Skeletal muscle tissue (tissue), 4 donors: Measurements from ENCODE around the gene RARB. TPM values are rescaled to one million over a fixed set of nuclear protein-coding genes. Genes with fewer than 3 reads are reported as not detected.

Source experiments
- H3K27ac ChIP-seq: one replicate; pipeline ENCODE4 v1.7.0; 2013; ENCODE audit warnings: mild to moderate bottlenecking, low read depth, low read length, inconsistent platforms
- H3K27me3 ChIP-seq, 3 donors: one replicate each; pipeline ENCODE4 v1.7.0; 2013; ENCODE audit warnings: low read length in 3 of 3; ENCODE audit not compliant: control insufficient read depth in 3 of 3, insufficient read depth in 3 of 3
- H3K36me3 ChIP-seq, 3 donors: one replicate each; pipeline ENCODE4 v1.7.0; 2013; ENCODE audit warnings: low read length in 3 of 3; ENCODE audit not compliant: control insufficient read depth in 3 of 3, insufficient read depth in 3 of 3
- H3K4me1 ChIP-seq, 3 donors: one replicate each; pipeline ENCODE4 v1.7.0; 2013; ENCODE audit warnings: low read length in 3 of 3, mild to moderate bottlenecking in 3 of 3; ENCODE audit not compliant: control insufficient read depth in 3 of 3, insufficient read depth in 3 of 3
- H3K4me3 ChIP-seq, 3 donors: one replicate each; pipeline ENCODE4 v1.7.0; 2013; ENCODE audit warnings: low read length in 3 of 3
- H3K9ac ChIP-seq, 3 donors: one replicate each; pipeline ENCODE4 v1.7.0; 2013; ENCODE audit warnings: low read length in 3 of 3, mild to moderate bottlenecking in 3 of 3, moderate library complexity in 2 of 3, low read depth in 1 of 3
- H3K9me3 ChIP-seq, 3 donors: one replicate each; pipeline ENCODE4 v1.7.0; 2013; ENCODE audit warnings: low read length in 3 of 3; ENCODE audit not compliant: control insufficient read depth in 3 of 3
- total RNA-seq: library from RNA; depleted of rRNA; stranded (reverse); fragments of >200 nt; gene quantifications from one replicate; pipeline ENCODE4 v1.2.3, GENCODE V29; 2014
- donor health status: Osteomylitis.

Gene RARB
- total RNA-seq, 1 donor from 2014 or later = 20.9 TPM

- Histone ChIP-seq H3K36me3 (no peaks in the 10 kb centered on the region), H3K27ac (no peak overlapping the region), H3K9ac (no peak overlapping the region), H3K4me1 (peaks cover 0 to 3% (median 2%) of the 10 kb centered on the region in 3 donors), H3K9me3 (no peaks in the 10 kb centered on the region), H3K27me3 (no peaks in the 10 kb centered on the region), H3K4me3 (no peak overlapping the region)
Observed at GRCh38 chr3:25478964-25479726, 51.1 kb downstream of the RARB start.

DNA sequence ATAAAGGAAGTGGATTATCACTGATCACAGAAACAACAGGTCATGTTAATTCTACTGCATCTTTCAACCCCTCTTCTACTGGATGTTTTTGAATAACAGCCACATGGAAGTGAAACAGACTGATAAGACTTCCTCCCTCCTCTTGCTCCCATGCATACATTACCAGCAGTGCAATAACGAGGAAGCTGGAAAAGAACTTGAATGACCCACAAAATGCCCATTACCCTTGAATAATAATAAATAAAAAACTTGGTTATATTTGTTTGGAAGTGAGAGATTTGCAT lies 51.6 kb downstream of the RARB start:
- Histone ChIP-seq H3K27ac (no peak overlapping the region), H3K27me3 (no peaks in the 10 kb centered on the region), H3K9me3 (no peaks in the 10 kb centered on the region), H3K4me3 (no peak overlapping the region), H3K36me3 (no peaks in the 10 kb centered on the region), H3K9ac (no peak overlapping the region), H3K4me1 (peaks cover 0 to 3% (median 2%) of the 10 kb centered on the region in 3 donors)

DNA sequence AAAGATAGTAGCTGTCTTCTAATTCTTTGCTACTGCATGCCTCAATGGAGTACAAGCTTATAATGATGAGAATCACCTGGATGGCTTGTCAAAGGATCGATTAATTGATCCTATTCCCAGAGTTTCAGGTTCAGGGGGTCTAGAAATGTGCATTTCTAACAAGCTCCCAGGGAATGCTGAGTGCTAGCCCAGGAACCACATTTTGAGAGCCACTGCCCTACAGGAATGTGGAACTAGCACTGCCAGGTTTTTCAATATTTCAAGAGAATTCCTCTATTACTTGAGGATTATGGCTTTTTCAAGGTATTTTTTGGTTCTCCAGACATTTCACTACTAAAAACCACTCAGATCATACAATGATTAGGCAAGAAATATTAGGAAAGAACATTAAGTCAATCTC lies 52.7 kb downstream of the RARB start:
- Histone ChIP-seq H3K9me3 (no peaks in the 10 kb centered on the region), H3K36me3 (no peaks in the 10 kb centered on the region), H3K4me1 (peaks cover 0 to 3% (median 2%) of the 10 kb centered on the region in 3 donors), H3K27me3 (no peaks in the 10 kb centered on the region), H3K9ac (no peak overlapping the region), H3K27ac (no peak overlapping the region), H3K4me3 (no peak overlapping the region)

DNA sequence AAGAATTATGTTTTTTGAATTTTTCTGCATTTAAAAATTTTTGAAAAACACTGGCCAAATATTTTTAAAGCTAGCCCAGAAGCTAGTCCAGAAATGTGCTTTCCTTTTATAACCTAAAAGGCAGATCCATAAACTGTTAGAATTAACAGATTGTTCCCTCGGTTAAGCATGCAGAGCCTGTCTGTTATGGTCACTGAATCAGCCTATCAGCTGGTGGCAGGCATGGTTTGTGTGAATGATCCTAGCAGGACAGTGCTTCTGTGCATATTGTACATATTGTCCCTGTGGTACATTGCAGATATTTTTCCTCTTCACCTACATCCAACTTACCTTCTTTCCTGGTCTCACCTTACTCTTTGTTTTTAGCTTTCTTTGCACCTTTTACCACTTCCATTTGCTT lies 53.3 kb downstream of the RARB start:
- no peak overlapping the region for H3K27ac ChIP-seq
- no peak overlapping the region for H3K9ac ChIP-seq
- no peaks in the 10 kb centered on the region for H3K36me3 ChIP-seq
- H3K9me3 ChIP-seq = no peaks in the 10 kb centered on the region
- H3K4me1 ChIP-seq = peaks cover 0 to 3% (median 2%) of the 10 kb centered on the region in 3 donors
- no peak overlapping the region for H3K4me3 ChIP-seq
- no peaks in the 10 kb centered on the region for H3K27me3 ChIP-seq

- Histone ChIP-seq H3K27ac (no peak overlapping the region), H3K4me1 (peaks cover 0 to 3% (median 0%) of the 10 kb centered on the region in 3 donors), H3K36me3 (no peaks in the 10 kb centered on the region), H3K9me3 (no peaks in the 10 kb centered on the region), H3K27me3 (no peaks in the 10 kb centered on the region), H3K9ac (no peak overlapping the region), H3K4me3 (no peak overlapping the region)
Observed at GRCh38 chr3:25483456-25483855, 55.4 kb downstream of the RARB start.

GRCh38 chr3:25485673-25486072 lies 57.6 kb downstream of the RARB start:
- no peaks in the 10 kb centered on the region for H3K9me3 ChIP-seq
- no peak overlapping the region for H3K27ac ChIP-seq
- no peaks in the 10 kb centered on the region for H3K27me3 ChIP-seq
- H3K36me3 ChIP-seq = no peaks in the 10 kb centered on the region
- H3K4me1 ChIP-seq = peaks cover 0 to 3% (median 0%) of the 10 kb centered on the region in 3 donors
- H3K9ac ChIP-seq = no peak overlapping the region
- no peak overlapping the region for H3K4me3 ChIP-seq

- Histone ChIP-seq H3K4me3 (no peak overlapping the region), H3K36me3 (no peaks in the 10 kb centered on the region), H3K4me1 (no peaks in the 10 kb centered on the region), H3K9ac (no peak overlapping the region), H3K27ac (no peak overlapping the region), H3K27me3 (no peaks in the 10 kb centered on the region), H3K9me3 (no peaks in the 10 kb centered on the region)
Observed at GRCh38 chr3:25486932-25487331, 58.9 kb downstream of the RARB start.

DNA sequence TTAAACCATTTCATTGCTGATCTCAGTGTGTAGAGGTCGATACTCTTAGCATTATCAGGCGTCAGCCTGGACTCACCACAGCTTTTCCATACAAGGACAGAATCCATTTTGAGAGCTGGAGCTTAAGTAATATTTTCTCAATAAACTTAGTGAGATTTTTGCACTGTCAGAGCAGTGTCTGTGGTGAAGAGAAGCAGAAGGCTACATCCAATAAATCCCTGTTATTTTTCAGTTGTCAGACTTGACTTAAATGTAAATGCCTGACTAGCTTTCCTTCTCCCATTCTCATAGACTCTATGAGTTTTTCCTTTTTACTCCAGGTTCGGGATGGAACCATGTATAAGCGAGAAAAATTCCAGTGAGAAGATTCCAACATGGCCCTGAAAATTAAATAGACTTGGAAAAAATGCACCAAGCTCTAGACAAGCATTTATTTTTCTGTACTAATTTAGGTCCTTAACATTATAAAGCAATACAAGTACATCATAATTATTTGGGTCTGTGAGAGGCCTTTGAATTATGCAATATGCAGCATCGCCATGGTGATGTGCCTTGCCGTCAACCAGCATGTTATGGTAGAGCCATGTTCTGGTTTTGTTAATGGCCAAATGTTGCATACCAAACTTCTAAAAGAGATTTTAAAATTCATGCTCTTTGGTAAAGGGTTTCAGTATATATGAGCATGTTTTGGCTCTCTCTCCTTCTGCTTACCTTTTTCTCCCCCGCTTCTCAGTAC lies 62.0 kb downstream of the RARB start:
- no peak overlapping the region for H3K27ac ChIP-seq
- no peak overlapping the region for H3K4me3 ChIP-seq
- no peaks in the 10 kb centered on the region for H3K36me3 ChIP-seq
- H3K9me3 ChIP-seq = peaks cover 3 to 8% (median 5%) of the 10 kb centered on the region in 3 donors
- H3K9ac ChIP-seq = no peak overlapping the region
- no peaks in the 10 kb centered on the region for H3K4me1 ChIP-seq
- H3K27me3 ChIP-seq = no peaks in the 10 kb centered on the region

GRCh38 chr3:25493246-25493645 lies 65.2 kb downstream of the RARB start:
- Histone ChIP-seq H3K9me3 (peaks cover 3 to 8% (median 5%) of the 10 kb centered on the region in 3 donors), H3K4me1 (peaks cover 0 to 4% (median 0%) of the 10 kb centered on the region in 3 donors), H3K4me3 (no peak overlapping the region), H3K27me3 (no peaks in the 10 kb centered on the region), H3K36me3 (no peaks in the 10 kb centered on the region), H3K27ac (no peak overlapping the region), H3K9ac (no peak overlapping the region)

DNA sequence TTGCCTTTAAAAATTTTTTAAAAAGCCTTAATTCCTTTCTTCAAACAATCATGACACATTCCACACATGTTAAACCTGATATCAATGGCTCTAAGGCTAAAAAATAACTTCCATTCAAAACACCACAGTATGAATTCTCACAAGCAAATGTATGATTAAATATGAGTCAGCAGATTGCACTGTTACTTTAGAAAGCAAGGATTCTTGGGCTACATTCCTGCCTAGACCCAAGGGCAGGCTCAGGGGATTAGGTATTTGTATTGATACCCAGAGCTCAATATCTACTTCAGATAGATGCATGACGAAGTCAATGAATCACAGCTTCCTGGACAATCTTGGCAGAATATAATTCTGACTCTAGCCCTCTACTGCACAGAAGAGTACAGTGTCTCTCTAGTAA lies 65.7 kb downstream of the RARB start:
- H3K27me3 ChIP-seq = no peaks in the 10 kb centered on the region
- H3K4me3 ChIP-seq = no peak overlapping the region
- no peak overlapping the region for H3K27ac ChIP-seq
- H3K9me3 ChIP-seq = peaks cover 3 to 8% (median 5%) of the 10 kb centered on the region in 3 donors
- H3K4me1 ChIP-seq = peaks cover 0 to 4% (median 0%) of the 10 kb centered on the region in 3 donors
- no peak overlapping the region for H3K9ac ChIP-seq
- no peaks in the 10 kb centered on the region for H3K36me3 ChIP-seq
